Stimulated activated CD4-positive, alpha-beta T cell treated with anti-CD3 and anti-CD28 coated beads, Interleukin-2, amount 100 ng/mL, for 24 hours (primary cell): ENCODE data around the gene PRSS12.
"Not testable (repeated sequence)": the region's sequence is repeated elsewhere in the genome, so short reads cannot be mapped to it uniquely, and the experiment has no call there.

Experiments
- DNase-seq, 2 donors: peaks; one replicate each; pipeline ENCODE4 v3.0.0-alpha.2; 2020

The PRSS12 gene, protein sequence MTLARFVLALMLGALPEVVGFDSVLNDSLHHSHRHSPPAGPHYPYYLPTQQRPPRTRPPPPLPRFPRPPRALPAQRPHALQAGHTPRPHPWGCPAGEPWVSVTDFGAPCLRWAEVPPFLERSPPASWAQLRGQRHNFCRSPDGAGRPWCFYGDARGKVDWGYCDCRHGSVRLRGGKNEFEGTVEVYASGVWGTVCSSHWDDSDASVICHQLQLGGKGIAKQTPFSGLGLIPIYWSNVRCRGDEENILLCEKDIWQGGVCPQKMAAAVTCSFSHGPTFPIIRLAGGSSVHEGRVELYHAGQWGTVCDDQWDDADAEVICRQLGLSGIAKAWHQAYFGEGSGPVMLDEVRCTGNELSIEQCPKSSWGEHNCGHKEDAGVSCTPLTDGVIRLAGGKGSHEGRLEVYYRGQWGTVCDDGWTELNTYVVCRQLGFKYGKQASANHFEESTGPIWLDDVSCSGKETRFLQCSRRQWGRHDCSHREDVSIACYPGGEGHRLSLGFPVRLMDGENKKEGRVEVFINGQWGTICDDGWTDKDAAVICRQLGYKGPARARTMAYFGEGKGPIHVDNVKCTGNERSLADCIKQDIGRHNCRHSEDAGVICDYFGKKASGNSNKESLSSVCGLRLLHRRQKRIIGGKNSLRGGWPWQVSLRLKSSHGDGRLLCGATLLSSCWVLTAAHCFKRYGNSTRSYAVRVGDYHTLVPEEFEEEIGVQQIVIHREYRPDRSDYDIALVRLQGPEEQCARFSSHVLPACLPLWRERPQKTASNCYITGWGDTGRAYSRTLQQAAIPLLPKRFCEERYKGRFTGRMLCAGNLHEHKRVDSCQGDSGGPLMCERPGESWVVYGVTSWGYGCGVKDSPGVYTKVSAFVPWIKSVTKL

DNA sequence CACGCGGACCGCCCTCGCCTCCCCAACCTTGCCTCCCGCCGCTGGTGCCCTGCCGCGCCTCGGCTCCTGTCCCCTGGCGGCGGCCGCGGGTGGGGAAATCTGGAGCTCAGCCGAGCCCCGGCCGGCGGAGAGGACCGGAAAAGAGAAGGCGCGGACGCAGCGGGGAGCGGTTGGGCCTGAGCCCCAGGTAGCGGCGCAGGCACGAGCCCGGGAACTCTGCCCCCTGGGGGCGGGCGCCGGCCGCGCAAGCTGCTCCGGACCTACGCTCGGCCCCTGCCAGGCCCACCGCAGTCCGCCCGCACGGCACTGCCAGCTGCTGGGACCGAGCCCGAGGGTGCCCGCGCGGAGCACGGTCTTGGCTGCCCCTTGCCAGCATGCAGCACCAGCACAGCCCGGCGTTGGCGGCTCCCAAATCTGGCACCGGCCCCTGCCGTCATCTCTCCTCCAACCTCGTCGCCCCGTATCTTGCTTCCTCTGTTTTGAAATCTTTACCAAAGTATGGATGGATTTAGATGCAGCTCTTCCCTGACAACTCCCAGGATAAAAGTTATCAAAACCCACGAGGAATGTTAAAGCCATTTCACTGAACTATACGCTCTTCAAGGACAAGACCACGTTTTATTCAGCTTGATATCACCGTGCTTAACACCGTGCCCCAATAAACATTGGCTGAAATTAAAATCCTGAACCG lies at the start of gene PRSS12:
PRSS12 (minus strand) TSS at position 161 of the 691 bp plus-strand sequence. CDS start 283 bp downstream, outside the sequence.
- peak; percentile 57 to 77 for DNase-seq

DNA sequence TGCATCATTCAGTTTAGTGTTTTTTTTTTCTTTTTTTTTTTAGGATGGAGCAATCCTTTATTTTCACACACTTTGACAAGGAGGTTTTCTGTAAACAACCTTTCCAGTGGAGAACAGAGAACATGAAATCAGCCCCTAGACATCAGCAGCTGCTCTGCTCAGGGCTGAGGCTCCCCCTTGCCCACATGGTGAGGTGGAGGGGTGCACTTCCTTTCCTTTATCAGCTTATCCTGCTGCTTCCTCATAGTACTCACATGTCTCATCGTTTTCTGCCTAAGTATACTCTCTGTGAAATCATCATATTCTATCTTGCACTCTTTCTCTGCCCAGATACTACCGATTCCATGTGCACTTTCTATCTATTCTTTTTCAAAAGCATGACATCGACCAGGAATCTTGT lies 47.6 kb upstream of the PRSS12 start:
- no peak for DNase-seq

DNA sequence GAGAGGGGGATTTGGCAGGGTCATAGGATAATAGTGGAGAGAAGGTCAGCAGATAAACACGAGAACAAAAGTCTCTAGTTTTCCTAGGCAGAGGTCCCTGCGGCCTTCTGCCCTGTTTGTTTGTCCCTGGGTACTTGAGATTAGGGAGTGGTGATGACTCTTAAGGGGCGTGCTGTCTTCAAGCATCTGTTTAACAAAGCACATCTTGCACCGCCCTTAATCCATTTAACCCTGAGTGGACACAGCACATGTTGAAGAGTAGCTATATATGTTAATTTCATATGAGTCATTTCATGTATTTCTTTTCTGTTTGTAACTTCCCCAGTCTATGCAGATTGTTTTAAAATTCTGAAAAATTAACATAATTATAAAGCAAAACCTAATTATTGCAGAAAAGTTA lies 47.1 kb upstream of the PRSS12 start:
- not testable (repeated sequence) for DNase-seq

DNA sequence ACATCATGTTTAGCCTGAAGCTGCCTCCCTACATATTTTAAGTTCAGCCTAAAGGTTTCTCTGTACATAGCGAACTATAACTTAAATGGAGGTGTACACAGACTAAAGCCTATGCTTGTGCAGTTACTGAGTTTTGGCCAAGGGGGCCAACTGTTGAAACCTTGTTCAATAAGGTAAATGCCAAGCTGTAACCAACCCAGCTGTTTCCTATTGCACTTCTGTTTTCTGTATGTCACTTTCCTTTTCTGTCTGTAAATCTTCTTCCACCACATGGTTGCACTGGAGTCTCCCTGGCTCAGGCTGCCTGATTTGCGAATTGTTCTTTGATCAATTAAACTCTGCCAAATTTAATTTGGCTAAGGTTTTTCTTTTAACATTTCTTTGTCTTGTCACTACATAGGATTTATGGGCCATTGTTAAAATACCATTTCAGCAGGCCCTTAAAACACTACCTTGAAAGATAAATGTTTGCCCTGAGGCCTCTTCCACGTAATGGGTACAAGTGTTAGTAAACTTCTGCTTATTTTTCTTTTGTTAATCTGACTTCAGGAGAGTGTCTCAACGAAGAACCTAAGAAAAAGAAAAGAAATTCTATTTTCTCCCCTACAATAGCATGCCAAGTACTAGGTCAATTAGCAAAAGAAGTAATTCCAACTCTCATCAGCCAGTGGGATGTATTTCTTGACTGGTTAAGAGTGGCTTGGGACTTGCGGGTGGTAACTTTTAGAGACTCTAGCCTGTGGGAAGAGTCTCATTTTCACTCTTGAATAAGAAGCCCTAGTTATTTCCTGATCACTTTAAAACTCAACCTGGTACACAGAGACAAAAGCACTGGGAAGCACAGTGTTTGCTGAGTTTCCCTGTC lies 45.7 kb upstream of the PRSS12 start:
- no peak for DNase-seq

DNA sequence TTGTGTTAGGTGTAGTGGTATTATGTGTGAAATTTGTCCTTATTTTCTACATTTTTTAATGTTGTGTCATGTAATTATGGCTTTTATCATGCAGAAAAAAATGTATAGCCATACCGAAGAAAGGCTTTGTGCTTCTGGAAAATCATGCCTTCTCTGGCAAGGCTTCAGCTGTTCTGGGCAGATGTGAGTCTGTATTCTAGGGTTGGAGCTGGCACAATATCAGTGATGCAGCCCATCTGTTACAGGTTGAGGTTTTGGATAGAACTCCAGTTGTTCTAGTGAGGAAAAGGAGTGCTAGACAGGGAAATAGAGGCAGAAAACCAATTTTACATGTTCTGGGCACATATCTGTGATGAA lies 44.8 kb upstream of the PRSS12 start:
- DNase-seq: no peak

DNA sequence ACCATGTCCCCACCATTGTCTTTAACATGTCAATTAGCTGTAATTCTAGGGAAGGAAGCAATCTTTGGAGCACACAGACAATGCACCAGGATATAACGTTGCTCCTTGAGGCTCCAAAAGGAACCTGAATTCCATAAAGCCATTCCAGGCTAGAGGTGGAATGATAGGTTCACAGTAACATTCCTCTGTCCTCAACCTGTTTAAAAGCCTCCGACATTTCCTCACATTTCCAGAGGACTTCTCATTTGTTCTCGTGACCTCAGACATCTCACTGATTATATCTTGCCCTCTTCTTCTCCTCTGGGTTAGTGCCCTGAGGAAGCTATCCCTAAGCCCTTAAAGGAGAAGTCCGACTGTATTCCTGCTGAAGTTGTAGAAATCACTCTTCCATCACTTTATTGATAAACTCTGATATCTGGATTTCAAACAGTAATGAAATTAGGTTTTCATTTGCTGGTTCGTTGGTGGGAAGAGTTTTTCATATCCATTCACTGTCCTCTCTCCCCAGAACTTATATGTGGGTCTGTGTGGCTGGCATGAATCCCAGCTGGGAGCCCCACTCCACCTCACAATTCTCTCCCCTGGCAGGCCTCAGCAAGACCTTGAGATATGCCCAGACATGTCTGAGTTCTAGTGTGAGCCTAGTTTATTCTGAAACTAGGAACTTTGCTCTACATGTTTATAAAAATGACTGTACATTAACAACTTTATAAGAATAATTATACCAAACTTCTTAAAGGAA lies 44.2 kb upstream of the PRSS12 start:
- no peak for DNase-seq

DNA sequence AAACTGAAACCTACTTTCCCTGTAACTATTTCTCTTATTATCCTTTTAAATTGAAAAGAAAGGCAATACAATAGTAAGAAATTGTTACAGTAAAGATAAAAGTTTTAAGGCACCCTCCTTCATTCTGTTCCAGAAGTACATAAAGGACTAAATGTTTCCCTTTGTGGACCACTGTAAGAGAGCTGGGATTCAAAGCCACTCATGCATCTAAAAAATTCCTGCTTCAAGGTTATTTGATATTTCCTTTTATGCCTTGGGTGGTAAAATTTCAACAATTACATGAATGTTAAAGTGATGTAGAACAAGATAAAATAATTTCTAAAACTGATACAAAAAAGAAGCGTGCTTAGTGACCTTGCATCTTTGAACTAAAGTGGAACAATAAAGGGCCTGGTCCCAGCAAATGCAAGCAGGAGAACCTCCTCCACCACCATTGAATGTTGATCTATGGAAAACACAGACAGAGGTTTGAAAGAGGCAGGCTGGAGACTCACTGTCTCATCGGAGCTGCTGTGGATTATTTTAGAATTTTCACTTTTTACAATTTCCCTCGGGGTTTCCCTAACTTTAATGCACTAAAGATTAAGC lies 42.3 kb upstream of the PRSS12 start:
- no peak for DNase-seq

DNA sequence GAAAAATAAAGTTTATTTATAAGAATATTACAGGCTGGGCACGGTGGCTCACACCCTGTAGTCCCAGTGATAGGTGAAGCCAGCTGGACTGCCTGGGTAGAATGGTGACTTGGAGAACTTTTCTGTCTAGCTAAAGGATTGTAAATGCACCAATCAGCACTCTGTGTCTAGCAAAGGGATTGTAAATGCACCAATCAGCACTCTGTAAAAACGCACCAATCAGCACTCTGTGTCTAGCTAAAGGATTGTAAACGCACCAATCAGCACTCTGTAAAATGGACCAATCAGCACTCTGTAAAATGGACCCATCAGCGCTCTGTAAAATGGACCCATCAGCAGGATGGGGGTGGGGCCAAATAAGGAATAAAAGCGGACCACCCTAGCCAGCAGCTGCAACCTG lies 39.7 kb upstream of the PRSS12 start:
- not testable (repeated sequence) for DNase-seq

DNA sequence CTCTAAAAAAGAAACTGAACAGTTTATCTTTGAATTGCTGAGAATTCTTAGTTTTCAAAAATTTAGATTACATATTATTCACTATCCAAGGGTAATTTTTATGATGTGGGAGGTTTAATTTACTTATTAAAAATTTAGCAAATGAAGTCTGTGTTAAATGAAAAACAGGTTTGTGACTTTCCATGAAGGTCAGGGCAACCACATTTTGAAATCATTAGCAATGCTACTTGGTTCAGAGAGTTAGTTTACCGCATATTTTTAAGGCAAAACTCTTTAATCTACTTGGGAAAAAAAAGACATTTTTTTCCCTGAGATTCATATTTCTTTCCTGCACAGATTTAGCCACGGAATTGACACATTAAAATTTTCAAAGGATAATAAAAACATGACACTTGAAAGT lies 37.3 kb upstream of the PRSS12 start:
- DNase-seq: no peak

DNA sequence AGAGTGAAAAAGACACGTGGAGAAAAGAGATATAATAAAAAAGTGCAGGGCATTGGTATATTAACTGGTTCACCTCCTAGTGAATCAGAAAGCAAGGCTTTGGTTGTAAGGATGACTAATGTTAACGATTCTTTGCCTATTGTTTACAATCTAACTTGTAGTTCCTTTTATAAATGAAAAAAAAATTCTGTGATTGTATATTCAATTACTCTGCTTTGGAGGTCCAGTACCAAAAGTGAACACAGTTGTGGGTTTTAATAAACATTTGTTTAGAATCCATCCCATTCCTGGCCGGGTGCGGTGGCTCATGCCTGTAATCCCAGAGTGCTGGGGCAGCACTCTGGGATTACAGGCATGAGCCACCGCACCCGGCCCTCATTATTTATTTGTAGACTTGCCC lies 36.9 kb upstream of the PRSS12 start:
- no peak for DNase-seq

DNA sequence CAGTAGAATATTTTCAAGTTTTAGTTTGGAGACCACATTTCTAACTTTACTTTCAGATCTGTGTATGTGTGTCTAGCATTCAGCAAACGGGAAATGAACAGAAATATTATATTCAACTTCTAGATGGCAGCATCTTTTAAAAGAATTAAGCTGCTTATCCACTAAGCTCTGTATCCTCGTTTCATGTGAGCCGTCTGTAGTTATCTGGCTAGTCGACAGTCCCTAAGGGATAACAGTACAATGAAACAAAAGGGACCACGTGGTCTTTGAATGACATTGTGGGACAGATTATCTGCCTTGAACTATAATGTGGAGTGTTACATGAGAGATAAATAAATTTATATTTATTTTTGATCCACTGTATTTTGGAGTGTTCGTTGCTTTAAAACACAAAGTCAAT lies 35.8 kb upstream of the PRSS12 start:
- no peak for DNase-seq

DNA sequence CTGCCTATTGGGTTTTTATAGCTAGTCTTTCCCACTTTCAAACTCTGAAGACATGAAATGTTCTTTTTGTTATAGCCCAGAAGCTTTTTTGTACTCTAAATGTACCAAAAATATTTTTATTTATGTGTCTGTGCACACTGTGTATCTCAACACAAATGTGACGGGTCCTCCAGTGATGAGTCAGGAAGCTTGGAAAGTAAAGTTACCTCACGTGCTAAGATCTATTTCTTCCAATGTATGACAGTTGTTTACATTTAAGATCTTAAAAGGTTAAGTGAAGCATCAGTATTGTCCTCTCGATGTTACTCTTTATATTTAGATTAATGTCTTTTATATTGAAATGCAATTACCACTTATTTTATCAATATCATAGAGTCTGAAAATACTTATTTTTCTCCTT lies 29.1 kb upstream of the PRSS12 start:
- no peak for DNase-seq

DNA sequence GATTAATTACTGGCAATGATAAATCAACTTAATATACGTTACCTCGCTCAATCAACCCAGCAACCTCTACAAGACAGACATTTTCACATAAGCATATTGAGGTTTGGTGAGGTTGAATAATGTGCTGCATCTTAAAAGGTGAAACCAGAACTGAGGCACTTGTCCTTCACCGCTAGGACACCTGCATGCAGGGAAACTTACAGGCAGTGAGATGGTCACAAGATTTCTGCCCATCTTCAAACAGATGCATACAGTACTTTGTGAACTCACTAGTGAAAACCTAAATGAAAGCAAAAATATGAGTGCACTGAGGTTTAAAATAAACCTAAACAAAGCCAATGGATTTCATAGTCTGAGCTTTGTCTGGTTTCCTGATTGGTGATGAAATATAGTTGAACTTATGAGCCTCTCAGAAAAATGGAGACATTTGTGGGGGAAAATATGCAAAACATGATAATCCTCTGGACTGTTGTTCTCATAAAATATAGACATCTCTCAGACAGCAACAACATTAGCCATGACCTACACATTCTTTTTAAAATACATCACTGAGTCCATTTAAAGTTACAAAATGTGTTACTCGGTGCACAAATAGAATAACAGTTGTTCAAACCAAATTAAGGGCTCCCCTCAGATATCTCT lies 20.9 kb upstream of the PRSS12 start:
- DNase-seq: no peak

DNA sequence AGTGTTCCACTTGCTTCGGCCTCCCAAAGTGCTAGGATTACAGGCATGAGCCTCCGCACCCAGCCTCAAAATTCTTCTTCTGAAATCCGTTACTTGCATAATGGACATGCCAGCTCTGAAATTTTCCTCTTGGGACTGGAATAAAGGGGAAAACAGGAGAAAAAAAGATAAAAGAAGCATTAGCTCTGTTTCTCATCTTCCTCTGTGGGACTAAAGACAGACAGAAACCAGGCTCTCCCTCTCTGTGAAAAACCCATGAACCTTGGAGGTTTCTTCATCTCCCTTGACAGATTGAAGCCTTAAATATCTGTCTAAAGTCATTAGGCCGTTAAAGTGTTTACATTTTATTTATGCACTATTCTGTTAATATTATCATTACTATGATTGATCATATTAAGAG lies 19.4 kb upstream of the PRSS12 start:
- DNase-seq: no peak

DNA sequence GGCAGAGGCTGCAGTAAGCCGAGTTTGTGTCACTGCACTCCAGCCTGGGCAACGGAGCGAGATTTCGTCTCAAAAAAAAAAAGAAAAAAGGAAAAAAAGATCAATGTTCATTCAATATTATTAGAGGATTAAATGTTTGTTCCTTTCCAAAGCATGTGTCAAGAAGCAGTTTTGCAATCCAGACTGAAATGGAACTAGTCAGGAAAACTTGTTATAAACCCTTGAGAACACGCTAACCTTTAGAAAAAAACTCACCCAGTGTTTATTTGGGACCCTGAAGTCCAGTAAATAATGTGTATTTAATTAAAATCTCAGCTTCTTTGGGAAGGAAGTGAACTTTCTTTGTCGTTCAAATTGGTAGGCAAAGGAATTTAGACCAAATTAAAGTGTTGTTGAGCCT lies 16.4 kb upstream of the PRSS12 start:
- DNase-seq: no peak

DNA sequence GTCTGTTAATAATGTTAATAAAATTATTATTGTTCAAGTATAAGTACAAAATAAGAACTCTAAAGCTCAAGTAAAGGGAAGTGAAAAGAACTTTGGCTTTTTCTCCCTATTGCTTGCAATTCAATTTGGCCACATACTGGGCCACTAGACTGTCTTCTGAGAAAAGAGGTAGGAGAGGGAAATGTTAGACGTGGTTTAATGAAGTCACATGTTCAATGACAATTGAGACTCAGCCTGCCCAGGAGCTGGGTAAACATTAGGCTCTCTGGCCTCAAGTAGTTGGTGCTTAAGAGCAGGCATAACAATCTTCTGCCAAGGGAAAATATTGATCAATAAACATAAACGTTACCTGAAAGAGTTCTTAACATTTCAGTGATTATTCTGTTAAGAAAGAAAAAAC lies 15.1 kb upstream of the PRSS12 start:
- DNase-seq: no peak

DNA sequence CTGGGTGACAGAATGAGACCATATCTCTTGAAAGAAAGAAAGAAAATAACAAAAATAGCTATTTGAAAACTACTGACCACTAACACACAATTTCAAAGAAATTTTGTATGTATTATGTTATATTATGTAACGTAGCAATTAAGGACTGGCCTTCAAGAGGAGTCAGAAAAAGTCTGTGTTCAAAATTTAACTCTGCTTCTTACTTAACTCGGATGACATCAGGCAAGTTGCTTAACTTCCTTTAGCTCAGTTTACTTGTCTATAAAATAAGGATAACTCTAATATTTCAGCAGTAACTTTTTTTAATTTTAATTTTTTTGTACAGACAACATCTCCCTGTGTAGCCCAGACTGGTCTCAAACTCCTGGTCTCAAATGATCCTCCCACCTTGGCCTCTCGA lies 14.6 kb upstream of the PRSS12 start:
- DNase-seq: no peak

DNA sequence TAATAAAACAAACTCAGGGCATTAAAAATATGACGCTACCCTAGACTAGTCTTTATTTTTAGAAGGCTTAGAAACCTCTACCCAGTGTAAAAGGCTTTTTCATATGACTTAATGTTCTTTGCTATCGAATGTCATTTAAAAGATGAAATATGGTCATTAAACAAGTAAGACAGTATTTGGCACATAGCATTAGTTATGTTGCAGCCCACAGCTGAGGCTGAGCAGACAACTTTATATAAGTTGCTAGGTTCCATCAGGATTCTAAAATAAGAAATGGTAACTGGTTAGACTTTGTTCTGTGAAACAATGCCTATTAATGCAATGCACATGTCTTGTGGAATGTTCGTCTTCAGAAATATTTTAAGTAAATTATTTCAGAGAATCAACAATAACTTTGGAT lies 10.4 kb upstream of the PRSS12 start:
- no peak for DNase-seq

DNA sequence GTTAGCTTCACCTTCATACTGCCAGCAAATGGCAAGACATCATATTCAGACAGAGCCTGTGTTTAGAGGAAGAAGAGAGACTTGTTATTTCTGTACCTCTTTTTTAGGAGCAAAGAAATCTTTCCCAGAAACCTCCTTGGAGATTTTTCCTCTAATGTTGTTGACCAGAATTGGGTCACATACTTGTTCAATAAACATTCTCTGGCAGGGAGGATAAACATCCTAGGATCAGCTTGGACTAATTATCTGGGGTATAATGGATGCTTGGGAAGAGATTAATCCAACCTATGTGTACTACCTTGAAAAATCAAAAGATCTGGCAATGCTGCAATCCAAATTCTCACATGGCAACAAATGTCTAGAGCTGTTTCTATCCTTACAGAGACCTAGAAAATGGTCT lies 8.4 kb upstream of the PRSS12 start:
- no peak for DNase-seq

DNA sequence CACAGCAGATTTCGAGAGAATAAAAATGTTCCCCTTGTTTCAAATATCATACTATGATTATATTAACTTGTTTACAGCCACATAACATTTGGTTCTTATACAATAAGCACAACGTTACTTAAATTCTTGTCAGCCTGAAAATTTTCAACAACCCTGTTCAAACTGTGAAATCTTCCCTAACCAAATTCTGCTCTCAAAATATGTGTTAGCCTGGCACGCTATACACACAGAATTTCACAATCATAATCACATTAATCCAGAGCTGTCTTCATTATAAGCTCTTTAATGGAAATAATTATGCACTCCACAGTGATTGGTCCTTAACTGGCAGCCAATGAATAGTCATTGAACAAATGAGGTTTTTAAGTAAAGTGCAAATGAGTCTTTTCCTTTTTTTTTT lies 7.3 kb upstream of the PRSS12 start:
- DNase-seq: no peak

DNA sequence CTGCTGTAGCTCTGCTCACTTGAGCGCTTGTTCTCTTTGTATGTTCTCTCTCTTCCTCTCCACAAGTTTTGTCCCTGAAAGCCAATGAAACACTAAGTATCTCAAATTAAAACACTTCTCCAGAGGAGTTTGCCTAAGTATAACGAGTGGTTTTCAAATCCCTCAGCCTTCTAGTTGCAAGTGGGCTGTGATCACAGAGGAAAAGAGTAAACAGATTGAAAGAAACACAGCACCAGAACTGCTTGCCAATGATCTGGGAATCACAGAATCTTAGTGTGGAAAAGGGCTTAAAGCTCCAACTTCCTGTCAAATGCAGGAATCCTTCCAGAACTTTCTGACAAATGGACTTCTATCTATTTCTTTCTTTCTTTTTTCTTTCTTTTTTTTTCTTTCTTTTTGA lies 4.8 kb upstream of the PRSS12 start:
- DNase-seq: no peak
